Measurements from ENCODE around the gene FLRT2.

The FLRT2 gene

DNA sequence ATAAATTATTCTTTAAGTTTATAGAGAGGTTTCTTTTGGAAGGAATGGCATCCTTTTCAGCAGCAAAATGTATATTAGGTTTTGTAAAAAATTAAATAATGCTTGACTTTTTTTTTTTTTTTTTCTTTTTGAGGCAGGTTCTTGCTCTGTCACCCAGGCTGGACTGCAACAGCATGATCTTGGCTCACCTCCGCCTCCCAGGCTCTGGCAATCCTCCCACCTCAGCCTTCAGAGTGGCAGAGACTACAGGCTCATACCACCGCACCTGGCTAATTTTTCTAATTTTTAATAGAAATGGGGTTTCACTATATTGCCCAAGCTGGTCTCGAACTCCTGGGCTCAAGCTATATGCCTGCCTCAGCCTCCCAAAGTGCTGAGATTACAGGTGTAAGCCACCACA lies 89.0 kb downstream of the FLRT2 start:
- H3K27ac ChIP-seq: no peak overlapping the region
- TF ChIP-seq, protein P1, sequence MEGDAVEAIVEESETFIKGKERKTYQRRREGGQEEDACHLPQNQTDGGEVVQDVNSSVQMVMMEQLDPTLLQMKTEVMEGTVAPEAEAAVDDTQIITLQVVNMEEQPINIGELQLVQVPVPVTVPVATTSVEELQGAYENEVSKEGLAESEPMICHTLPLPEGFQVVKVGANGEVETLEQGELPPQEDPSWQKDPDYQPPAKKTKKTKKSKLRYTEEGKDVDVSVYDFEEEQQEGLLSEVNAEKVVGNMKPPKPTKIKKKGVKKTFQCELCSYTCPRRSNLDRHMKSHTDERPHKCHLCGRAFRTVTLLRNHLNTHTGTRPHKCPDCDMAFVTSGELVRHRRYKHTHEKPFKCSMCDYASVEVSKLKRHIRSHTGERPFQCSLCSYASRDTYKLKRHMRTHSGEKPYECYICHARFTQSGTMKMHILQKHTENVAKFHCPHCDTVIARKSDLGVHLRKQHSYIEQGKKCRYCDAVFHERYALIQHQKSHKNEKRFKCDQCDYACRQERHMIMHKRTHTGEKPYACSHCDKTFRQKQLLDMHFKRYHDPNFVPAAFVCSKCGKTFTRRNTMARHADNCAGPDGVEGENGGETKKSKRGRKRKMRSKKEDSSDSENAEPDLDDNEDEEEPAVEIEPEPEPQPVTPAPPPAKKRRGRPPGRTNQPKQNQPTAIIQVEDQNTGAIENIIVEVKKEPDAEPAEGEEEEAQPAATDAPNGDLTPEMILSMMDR (conservative IDR thresholded peaks at IDR 0.05): no peak

DNA sequence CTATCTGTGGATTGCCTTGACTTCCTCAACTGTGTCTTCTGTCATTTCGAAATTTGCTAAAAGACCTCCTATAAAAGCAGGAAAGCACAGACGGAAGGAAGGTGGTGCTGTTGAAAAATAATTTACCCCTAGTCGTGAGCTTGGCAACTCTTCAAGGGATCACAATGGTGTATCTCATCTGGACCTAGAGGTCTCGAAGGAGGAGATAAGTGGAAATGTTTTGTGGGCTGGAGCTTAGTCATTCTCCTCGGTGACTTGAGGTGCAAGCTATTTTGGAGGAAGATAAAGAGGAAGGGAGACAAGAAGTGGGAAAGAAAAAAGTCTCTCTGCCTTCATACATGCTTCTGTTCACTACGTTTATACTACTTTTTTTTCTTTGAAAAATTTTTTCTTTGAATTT lies 89.9 kb downstream of the FLRT2 start:
- TF ChIP-seq, protein P1 (conservative IDR thresholded peaks at IDR 0.05): no peak

GRCh38 chr14:85620947-85621346 lies 91.0 kb downstream of the FLRT2 start:
- no peak overlapping the region for H3K27ac ChIP-seq
- TF ChIP-seq, protein P1 (conservative IDR thresholded peaks at IDR 0.05): no peak

More for the DNA sequence above, 89.9 kb downstream of the FLRT2 start:
- H3K27ac ChIP-seq: no peak overlapping the region

- no peak overlapping the region for H3K27ac ChIP-seq
- TF ChIP-seq, protein P1 (conservative IDR thresholded peaks at IDR 0.05): no peak
Observed at GRCh38 chr14:85622106-85622505, 92.2 kb downstream of the FLRT2 start.

DNA sequence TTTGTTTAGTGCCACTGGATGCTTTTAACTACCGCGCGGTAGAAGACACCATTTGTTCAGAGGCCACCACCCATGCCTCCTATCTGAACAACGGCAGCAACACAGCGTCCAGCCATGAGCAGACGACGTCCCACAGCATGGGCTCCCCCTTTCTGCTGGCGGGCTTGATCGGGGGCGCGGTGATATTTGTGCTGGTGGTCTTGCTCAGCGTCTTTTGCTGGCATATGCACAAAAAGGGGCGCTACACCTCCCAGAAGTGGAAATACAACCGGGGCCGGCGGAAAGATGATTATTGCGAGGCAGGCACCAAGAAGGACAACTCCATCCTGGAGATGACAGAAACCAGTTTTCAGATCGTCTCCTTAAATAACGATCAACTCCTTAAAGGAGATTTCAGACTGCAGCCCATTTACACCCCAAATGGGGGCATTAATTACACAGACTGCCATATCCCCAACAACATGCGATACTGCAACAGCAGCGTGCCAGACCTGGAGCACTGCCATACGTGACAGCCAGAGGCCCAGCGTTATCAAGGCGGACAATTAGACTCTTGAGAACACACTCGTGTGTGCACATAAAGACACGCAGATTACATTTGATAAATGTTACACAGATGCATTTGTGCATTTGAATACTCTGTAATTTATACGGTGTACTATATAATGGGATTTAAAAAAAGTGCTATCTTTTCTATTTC lies 93.2 kb downstream of the FLRT2 start:
- H3K27ac ChIP-seq: no peak overlapping the region
- TF ChIP-seq, protein P1 (conservative IDR thresholded peaks at IDR 0.05): no peak

DNA sequence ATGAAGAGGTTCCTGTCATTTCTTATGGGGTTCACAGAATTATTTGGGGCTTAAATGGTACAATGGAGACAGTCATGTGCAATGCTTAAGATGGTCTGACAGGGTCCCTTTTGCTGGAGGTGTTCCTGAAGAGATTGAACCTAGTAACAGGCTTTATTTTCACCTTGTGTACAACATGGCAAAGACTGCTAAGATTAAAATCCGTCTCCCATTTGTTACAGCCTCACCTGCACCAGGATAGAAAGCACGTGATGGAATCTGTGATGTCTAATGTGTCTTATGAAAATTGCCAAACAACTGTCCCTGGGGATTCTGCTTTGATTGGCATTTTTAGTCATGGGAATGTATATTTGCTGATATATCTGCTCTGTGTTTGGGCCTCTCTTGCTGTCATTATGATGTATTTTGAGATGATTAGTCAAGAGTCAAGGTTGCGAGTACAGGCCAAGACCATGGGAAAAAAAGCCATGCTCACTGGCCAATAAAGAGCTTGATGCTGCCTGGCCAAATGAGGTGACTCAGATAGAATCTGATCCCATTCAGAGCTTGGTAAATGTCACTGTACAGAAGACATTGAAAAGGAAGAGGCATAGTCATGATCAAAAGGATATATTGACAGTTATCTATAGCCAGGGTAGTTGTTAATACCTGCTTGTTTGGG lies 96.1 kb downstream of the FLRT2 start:
- TF ChIP-seq, protein P1 (conservative IDR thresholded peaks at IDR 0.05): no peak

GRCh38 chr14:85634205-85634604 lies 104.3 kb downstream of the FLRT2 start:
- H3K27ac ChIP-seq: no peak overlapping the region
- TF ChIP-seq, protein P1 (conservative IDR thresholded peaks at IDR 0.05): no peak

More for the DNA sequence above, 96.1 kb downstream of the FLRT2 start:
- no peak overlapping the region for H3K27ac ChIP-seq
